Fibroblast of peridontal ligament (primary cell): ENCODE results near the gene NGEF.
"Not testable (repeated sequence)": the region's sequence is repeated elsewhere in the genome, so short reads cannot be mapped to it uniquely, and the experiment has no call there.

Experiments
- DNase-seq: peaks from one replicate; pipeline ENCODE4 v3.0.0-alpha.2; 2010; ENCODE audit errors: extremely low read depth

The NGEF gene

DNA sequence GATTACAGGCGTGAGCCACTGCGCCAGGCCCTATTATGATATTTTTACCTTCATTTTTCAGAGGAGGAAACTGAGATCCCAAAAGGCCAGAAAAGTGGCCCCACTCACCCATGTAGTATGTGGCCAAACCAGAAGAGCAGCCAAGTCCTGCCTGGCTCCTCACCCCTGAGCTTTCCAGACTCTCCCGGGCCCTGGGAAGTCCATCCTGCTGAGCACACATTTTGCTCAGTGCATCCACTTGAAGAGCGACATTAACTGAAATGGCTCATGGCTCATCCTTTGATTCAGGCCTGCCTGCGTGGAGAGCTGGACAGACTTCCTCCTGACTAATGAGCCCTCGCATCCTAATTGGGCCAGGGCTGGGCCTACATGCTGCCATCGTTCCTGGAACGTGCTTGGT is 9.5 kb upstream of the NGEF start:
- DNase-seq, result no peak

GRCh38 chr2:233021771-233022170 is 8.7 kb upstream of the NGEF start:
- no peak for DNase-seq

- DNase-seq, result no peak
Observed at GRCh38 chr2:233020454-233020853, 7.4 kb upstream of the NGEF start.

DNA sequence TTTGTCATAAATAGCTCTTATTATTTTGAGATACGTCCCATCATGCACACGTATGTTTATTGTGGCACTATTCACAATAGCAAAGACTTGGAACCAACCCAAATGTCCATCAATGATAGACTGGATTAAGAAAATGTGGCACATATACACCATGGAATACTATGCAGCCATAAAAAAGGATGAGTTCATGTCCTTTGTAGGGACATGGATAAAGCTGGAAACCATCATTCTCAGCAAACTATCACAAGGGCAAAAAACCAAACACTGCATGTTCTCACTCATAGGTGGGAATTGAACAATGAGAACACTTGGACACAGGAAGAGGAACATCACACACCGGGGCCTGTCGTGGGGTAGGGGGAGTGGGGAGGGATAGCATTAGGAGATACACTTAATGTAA is 6.6 kb upstream of the NGEF start:
- not testable (repeated sequence) for DNase-seq

GRCh38 chr2:233017947-233018346 is 4.9 kb upstream of the NGEF start:
- no peak for DNase-seq

- DNase-seq, result no peak
Observed at GRCh38 chr2:233015019-233015645, 2.1 kb upstream of the NGEF start.

- DNase-seq, result no peak
Observed at GRCh38 chr2:233013650-233014049, 594 bp upstream of the NGEF start.

DNA sequence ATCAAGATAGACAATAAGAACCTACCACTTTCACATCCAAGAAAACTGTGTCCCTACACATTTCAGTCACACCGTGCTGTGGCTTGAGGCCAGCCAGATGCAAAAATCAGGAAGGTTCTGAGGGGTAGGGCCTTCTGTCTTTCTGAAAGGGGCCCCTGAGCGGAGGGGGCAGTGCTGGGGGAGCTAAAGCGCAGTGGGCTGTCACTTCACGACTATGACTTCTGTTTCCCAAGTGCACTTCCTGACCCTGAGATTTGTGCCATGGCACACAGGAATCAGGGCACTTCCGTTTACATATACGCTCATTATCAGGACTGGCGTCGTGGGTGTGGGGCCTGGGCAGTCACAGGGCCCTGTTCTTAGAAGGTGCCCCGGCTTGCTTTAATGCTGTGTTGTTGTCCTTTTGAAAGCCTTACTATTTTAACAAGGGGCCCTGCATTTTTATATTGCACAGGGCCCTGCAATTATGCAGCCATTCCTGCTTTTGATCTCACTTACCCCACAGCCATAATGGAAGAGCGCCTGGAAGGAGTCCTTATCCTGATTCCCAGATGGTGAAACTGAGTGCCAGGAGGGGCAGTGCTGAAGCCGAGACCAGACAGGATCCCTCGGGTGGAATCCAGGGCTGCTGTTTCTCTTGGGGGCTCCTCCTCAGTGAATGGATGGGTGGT is 620 bp downstream of the NGEF start:
- no peak for DNase-seq

DNA sequence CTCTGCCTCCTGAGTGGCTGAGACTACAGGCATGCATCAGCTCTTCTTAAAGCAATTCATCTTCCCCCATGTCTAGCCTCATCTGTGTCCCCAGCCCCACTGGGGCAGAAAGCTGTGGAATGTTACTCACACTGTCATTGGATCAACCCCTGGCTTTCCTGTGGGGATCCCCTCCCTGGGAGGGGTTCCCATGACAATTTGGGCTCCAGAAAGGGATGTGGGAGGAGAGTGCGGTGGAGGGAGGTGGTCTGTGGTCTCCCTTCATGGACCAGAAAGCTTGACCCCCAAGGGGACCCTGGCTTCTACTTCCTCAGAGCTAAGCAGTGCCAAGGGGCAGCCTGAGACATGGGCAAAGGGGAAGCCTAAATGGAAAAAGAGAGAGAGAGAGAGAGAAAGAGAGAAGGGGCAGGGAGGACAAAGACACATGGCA is 1.3 kb downstream of the NGEF start:
- DNase-seq, result no peak

DNA sequence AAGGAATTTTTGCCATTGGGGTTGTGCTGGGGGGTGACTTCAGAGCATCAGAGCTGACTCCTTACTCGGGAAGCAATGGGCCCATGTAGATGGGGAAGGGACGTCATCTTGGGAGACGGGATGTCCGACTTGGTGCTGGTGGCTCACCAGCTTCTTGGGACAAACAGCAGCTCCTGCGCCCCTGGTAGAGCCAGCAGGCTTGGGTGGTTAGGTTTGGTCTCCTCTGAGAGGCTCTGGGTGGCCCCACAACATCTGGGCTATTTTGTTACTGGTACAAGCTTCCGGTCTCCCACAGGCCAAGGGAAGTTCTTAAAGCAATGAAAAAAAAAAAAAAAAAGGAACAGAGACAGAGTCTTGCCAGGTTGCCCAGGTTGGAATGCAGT is 1.8 kb downstream of the NGEF start:
- DNase-seq, result no peak

GRCh38 chr2:233010569-233011267 is 2.3 kb downstream of the NGEF start:
- no peak for DNase-seq

- no peak for DNase-seq
Observed at GRCh38 chr2:233009661-233010060, 3.4 kb downstream of the NGEF start.

DNA sequence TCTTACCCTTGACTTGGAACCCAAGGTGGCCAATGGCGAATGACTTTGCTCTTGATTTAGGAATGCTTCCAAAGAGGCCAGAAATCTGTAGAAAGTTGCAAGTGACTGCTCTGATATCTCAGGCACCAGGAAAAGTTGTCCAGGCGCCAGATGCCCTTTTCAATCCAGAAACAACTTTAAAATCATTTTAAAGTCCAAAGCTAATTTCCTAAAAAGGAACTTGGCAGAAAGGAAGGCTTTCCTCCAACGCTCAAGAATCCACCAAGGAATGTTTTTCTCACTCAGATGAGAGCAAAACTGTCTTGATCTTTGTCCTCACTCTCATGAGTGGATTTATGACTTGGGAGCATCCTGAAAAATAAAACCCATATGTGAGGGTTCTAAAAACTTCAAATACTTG is 5.3 kb downstream of the NGEF start:
- DNase-seq, result peak; percentile 5

DNA sequence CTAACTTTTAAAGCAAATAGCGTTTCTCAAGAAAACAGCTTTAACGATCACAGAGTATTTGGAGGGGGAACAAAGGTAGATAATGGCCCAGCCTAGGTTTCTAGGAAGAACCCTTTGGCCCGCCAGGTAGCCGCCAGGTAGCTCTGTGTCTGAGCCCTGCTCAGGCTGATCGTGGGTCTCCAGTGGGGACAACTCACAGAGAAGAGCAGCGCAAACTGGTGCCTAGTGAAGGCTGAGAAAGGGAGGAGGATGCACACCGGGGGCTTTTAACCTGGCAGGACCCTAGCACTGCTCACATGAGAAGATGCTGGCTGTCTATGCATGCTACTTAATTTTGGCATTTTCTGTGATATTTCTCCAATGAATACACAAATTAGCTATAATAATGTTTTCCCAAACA is 5.8 kb downstream of the NGEF start:
- no peak for DNase-seq

DNA sequence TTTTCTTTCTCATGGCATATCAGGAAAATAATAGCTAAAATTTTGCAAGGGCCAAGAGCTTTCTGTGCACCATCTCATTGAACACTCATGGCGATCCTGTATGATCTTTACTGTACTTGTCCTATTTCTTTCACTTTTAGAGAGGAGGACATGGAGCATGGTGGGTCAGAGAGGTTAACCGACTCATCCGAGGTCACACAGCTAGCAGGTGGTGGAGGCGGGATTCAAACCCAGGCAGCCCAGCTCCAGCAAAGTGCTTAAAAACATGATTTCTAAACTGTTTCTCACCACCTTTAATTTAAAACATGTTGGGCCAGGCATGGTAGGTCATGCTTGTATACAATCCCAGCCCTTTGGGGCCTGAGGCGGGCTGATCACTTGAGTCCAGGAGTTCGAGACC is 6.4 kb downstream of the NGEF start:
- DNase-seq, result no peak

- no peak for DNase-seq
Observed at GRCh38 chr2:233005096-233005495, 8.0 kb downstream of the NGEF start.

DNA sequence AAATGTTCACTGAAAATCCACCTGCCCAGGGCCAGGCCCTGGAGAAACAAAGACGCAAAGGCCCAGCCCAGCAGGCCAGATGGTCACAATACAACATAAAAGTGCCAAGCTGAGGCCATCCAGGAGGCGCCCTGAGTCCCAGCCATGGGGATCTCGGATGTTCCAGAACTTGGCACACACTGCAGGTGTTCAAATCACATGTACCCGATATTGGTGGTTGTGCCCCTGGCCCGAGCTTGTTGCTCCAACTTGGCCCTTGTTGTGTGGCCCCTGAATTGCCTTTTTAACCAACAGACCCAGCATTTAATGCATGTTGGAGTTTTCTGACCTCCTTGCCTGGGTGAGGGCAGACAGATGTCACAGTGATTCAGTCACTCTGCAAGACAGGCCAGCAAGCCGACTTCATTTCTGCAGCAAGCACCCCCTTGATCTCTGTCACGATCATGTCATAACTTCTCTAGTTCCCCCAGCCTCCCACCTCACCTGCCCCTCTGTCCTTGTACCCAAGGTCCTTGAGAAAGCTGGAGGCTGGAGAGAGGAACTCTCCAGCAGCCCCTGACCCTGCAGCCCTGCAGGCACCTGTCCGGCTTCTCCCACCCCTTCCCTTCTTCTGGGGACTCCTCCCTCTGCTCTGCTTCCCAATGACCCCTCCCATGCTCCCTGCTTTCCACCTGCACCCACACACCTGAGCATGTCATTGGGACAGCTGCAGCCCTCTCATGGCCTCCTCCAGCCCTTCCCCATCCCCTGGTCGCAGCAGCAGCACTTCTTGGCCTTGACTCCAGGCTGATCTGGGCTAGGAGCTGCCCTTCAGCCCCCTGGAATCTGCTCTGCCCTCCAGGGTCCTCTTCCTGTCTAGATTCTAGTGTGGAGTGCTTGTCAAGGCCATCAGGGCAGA is 9.1 kb downstream of the NGEF start:
- DNase-seq, result no peak

DNA sequence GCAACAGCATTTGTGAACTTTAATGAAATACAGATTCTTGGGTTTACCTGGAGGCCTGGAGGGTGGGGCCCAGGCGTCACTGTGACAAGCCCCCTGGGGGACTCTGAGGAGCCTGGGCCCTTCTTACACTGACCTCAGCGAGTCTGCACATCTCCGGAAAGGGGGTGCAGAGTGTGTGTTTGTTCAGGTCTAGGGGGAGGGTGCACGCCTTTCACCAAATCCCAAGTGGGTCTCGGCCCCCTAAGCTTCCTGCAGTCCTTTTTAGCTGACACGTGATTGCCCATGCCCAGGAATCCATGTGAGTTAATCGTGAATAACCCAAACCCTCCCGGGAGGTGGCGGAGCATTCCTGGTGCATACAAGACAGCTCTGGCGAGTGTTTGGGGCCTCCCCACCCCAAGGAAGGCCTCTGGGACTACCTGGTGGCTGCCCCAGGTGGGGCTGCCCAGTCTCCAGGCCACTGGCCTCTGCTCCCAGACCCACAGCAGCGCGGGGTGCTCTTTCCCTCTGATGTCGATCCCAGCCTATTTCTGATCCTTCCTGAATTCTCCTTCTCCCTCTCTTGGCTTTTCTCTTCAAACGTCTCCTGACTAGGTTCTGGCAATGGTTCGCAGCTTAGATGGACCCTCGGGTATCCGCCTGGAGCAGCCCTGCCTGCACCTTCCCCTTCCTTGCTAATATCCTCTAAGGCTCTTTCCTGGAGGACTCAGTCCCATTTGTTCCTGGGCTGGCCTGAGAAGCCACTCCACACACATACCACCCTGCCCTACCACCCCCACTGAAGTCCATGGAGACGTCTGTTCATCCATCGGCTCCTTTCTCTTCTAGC is 10.0 kb downstream of the NGEF start:
- DNase-seq, result no peak

GRCh38 chr2:233000886-233001750 is 11.9 kb downstream of the NGEF start:
- no peak for DNase-seq

DNA sequence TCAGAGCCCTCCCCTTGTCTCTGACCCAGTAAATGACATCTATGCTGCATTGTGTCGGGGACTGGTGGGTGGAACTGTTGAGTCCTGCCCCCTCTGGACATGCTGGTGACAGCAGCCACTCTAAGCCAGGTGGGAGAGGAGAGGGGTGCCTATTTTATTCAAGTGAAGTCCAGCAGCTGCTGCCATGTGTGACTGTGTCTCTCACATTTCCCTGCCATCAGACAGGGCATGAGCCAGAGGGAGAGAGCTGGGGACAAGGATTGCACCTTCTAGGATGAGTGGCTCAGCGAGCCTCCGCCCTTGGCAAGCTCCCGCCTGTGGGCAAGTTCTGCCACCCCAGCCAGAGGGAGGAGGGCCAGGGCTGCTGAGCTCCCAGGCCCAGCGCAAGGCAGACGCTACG is 13.7 kb downstream of the NGEF start:
- DNase-seq, result no peak

DNA sequence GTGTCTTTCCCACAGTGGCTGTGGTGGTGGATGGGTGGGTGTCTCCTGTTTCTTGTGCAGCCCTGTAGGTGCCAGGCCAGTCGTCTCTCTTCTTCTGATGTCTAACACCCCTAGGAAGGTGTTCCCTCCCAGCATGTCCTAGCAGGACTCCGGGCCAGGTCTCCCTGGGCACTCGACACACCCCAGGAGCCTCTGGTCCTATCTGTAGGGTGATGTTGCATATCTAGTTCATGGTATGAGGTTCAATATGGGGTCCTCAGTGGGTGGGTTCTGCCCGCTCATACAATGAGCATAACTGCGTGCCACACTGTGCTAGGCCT is 14.4 kb downstream of the NGEF start:
- no peak for DNase-seq
